Activated CD4-positive, alpha-beta memory T cell treated with anti-CD3 and anti-CD28 coated beads for 36 hours (primary cell): Measurements from ENCODE around the gene UMODL1. TPM values are rescaled to one million over a fixed set of nuclear protein-coding genes. Genes with fewer than 3 reads are reported as not detected.

Experiments
- CTCF ChIA-PET: fragments of 350-600 bp; sonication (Branson Sonifier 250); formaldehyde crosslinking; loops from one replicate; lab custom pipeline; 2021; ENCODE audit warnings: antibody characterized with exemption, inconsistent platforms; lab: Charles Lee
- POLR2A ChIA-PET: fragments of 350-600 bp; sonication (Branson Sonifier 250); formaldehyde crosslinking; loops from one replicate; lab custom pipeline; 2021; ENCODE audit warnings: antibody characterized with exemption; lab: Charles Lee
- DNase-seq: peaks from one replicate; pipeline ENCODE4 v3.0.0-alpha.2; 2020
- H3K27ac Mint-ChIP-seq: one replicate; pipeline ENCODE4 v1.8.0; 2021; ENCODE audit warnings: mixed read lengths
- H3K27me3 Mint-ChIP-seq: one replicate; pipeline ENCODE4 v1.8.0; 2021; ENCODE audit warnings: mixed read lengths
- H3K36me3 Mint-ChIP-seq: one replicate; pipeline ENCODE4 v1.8.0; 2021; ENCODE audit warnings: mixed read lengths
- H3K4me1 Mint-ChIP-seq: one replicate; pipeline ENCODE4 v1.8.0; 2021; ENCODE audit warnings: low read depth, mixed read lengths
- H3K4me3 Mint-ChIP-seq: one replicate; pipeline ENCODE4 v1.8.0; 2021; ENCODE audit warnings: mild to moderate bottlenecking, mixed read lengths
- H3K9me3 Mint-ChIP-seq: one replicate; pipeline ENCODE4 v1.8.0; 2021; ENCODE audit warnings: mixed read lengths
- intact Hi-C: fragments of 100-400 bp; cut with micrococcal nuclease; formaldehyde crosslinking; loops from one replicate; pipeline ENCODE4 v1.15.1; 2023
- total RNA-seq, 2 experiments: library from RNA; stranded (reverse); gene quantifications; one replicate each; pipeline ENCODE4 v1.2.3, GENCODE V29; 2021

UMODL1 gene
- total RNA-seq, 2 experiments from 2014 or later: not detected

GRCh38 chr21:42107881-42108553, 36.9 kb downstream of the UMODL1 start:
- H3K36me3 Mint-ChIP-seq: no peaks in the 10 kb centered on the region
- no peak overlapping the region for H3K27ac Mint-ChIP-seq

DNA sequence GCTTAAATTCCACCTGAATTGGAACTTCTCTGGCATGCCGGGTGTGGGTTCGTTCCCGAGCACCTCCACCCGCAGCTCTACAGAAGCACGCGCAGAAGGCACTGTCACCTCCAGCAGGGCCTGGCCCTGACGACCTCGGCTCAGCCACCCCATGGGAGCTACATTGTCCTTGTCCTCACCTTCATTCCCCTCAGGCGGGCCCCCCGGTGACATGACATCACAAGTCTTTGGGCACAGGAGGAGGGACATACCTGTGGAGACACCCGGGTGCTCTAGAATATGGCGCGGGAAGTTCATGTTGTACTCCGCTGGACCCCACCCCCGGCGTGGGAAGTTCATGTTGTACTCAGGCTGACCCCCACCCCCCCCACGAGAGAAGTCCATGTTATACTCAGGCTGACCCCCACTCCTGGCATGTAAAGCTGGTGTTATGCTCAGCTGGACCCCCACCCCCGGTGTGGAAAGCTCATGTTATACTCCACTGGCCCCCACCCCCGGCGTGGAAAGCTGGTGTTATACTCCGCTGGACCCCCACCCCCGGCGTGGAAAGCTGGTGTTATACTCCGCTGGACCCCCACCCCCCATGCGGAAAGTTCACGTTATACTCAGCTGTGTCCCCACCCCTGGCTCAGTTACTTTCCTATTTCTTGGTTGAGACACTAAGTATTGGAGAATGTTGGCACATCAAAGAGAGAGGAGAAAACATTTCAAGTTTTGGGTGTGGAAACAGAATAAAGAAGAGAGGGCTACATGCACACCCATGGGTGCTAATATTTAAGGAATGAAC, 37.6 kb downstream of the UMODL1 start:
- DNase-seq: no peak
- H3K27me3 Mint-ChIP-seq: peaks cover 3% of the 10 kb centered on the region
- H3K4me1 Mint-ChIP-seq: peaks cover 10% of the 10 kb centered on the region
- intact Hi-C loops: loop anchor here (2.0 to 5.0 kb wide), 2 partner anchors 231 to 292 kb away; partner anchors contain the start of gene PRDM15
- CTCF ChIA-PET: interaction anchor here (0.6 to 4.4 kb wide), 35 partner anchors 9 to 826 kb away, joined by 3 to 47 read pairs (median 6); partner anchors contain the start of gene ZBTB21
- H3K4me3 Mint-ChIP-seq: no peak overlapping the region
- no peak overlapping the region for H3K27ac Mint-ChIP-seq
- H3K9me3 Mint-ChIP-seq: no peaks in the 10 kb centered on the region
- no peaks in the 10 kb centered on the region for H3K36me3 Mint-ChIP-seq
- POLR2A ChIA-PET: interaction anchor here (0.6 to 1.3 kb wide), 4 partner anchors 99 to 308 kb away, joined by 3 to 4 read pairs (median 4); partner anchors contain the start of gene ZBTB21

More at GRCh38 chr21:42107881-42108553, 36.9 kb downstream of the UMODL1 start:
- Mint-ChIP-seq H3K9me3 (no peaks in the 10 kb centered on the region), H3K4me1 (peaks cover 10% of the 10 kb centered on the region), H3K4me3 (no peak overlapping the region), H3K27me3 (peaks cover 1% of the 10 kb centered on the region)
- peak; percentile 76 for DNase-seq
- intact Hi-C loops: loop anchor here (2.0 to 5.0 kb wide), 3 partner anchors 43 to 291 kb away; partner anchors contain the start of gene PRDM15
- ChIA-PET POLR2A (interaction anchor here (0.6 to 1.3 kb wide), 4 partner anchors 98 to 291 kb away, joined by 3 to 4 read pairs (median 3); partner anchors contain the start of gene ZBTB21), CTCF (interaction anchor here (0.6 to 4.4 kb wide), 49 partner anchors 9 to 825 kb away, joined by 3 to 47 read pairs (median 5); partner anchors contain the start of genes PRDM15 and ZBTB21)

DNA sequence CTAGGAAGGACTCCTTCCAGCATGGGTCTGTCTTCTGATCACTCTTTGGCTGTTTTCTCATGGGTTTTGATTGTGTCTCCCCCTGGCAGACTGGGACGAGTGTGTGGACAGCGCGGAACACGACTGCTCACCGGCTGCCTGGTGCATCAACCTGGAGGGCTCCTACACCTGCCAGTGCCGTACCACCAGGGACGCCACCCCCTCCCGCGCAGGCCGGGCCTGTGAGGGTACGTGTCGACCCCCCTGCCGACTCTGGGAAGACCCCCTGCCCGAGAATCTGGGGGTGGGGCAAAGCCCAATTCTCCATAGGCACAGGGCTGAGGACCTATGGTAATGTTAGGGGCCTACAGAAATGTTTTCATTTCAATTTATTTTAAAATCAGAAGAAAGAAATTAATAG, 38.4 kb downstream of the UMODL1 start:
- Mint-ChIP-seq H3K27ac (no peak overlapping the region), H3K4me3 (no peak overlapping the region)
- intact Hi-C loops: loop anchor here (2.0 to 5.0 kb wide), 2 partner anchors 232 to 293 kb away; partner anchors contain the start of gene PRDM15

DNA sequence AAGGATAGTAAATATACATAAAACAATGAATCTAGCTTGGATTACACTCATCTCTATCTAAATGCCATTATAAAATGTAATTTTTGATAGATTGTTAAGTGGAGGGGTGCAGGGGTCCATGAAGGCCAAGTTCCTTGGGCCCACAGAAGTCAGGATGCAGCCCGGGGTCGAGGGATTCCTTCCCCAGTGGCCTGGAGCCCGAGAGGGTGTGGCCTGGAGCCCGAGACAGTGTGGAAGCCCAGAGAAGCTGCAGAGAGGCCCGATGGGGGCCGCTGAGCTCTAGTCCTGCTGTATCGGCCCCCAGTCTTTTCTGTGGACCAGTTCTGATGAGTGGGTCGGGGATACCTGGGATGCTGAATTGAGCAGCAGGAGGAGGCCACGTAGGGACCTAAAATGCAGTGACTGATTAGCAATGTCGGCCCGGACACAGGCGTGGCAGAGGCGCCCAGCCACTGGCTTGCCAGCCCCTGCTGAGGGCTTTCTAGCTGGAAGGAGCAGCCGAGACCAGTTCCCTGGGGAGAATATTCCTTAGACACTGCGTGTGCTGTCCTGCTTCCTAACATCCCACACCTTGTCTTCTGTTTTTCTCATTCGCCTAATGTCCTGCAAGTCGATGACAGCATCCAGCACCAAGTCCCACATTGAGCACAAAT, 38.9 kb downstream of the UMODL1 start:
- intact Hi-C loops: loop anchor here (2.0 to 10.0 kb wide), 3 partner anchors 135 to 293 kb away; partner anchors contain the start of gene PRDM15
- Mint-ChIP-seq H3K4me1 (peaks cover 10% of the 10 kb centered on the region), H3K27ac (no peak overlapping the region), H3K36me3 (no peaks in the 10 kb centered on the region), H3K4me3 (no peak overlapping the region), H3K9me3 (no peaks in the 10 kb centered on the region), H3K27me3 (peaks cover 2% of the 10 kb centered on the region)
- ChIA-PET POLR2A (no interaction called here), CTCF (interaction anchor here (1.0 to 4.4 kb wide), 2 partner anchors 7 to 495 kb away, joined by 3 to 44 read pairs; no protein-coding TSS in a partner anchor)
- no peak for DNase-seq

More for the DNA sequence above, 38.4 kb downstream of the UMODL1 start:
- Mint-ChIP-seq H3K27me3 (peaks cover 3% of the 10 kb centered on the region), H3K36me3 (no peaks in the 10 kb centered on the region), H3K4me1 (peaks cover 10% of the 10 kb centered on the region), H3K9me3 (no peaks in the 10 kb centered on the region)
- ChIA-PET POLR2A (no interaction called here), CTCF (interaction anchor here (1.0 to 4.4 kb wide), 5 partner anchors 8 to 495 kb away, joined by 3 to 47 read pairs (median 11); no protein-coding TSS in a partner anchor)
- DNase-seq: no peak

DNA sequence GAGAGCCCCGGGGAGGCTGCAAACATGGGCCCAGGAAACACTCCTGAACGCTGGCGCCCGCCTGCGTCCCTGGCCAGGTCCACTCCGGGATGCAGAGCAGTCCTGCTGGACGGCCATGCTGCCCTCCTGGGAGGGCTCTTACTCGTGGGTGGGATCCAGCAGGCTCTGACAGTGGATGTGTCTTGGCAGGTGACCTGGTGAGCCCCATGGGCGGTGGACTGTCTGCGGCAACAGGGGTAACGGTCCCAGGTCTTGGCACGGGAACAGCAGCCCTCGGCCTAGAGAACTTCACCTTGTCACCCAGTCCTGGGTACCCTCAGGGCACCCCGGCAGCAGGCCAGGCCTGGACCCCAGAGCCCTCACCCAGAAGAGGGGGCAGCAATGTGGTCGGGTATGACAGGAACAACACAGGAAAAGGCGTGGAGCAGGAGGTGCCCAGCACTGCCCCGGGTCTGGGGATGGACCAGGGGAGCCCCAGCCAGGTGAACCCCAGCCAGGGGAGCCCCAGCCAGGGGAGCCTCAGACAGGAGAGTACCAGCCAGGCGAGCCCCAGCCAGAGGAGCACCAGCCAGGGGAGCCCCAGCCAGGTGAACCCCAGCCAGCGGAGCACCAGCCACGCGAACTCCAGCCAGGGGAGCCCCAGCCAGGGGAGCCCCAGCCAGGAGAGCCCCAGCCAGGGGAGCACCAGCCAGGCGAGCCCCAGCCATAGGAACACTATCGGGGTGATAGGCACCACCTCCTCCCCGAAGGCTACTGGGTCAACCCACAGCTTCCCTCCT, 39.8 kb downstream of the UMODL1 start:
- intact Hi-C loops: loop anchor here (10.0 kb wide), 1 partner anchor 136 kb away; no protein-coding TSS in a partner anchor
- CTCF ChIA-PET: interaction anchor here (1.7 to 2.0 kb wide), 2 partner anchors 11 to 295 kb away, joined by 4 to 12 read pairs; no protein-coding TSS in a partner anchor
- H3K36me3 Mint-ChIP-seq: no peaks in the 10 kb centered on the region
- POLR2A ChIA-PET: no interaction called here
- H3K27me3 Mint-ChIP-seq: peaks cover 2% of the 10 kb centered on the region
- no peak overlapping the region for H3K27ac Mint-ChIP-seq
- no peaks in the 10 kb centered on the region for H3K9me3 Mint-ChIP-seq
- H3K4me1 Mint-ChIP-seq: peaks cover 10% of the 10 kb centered on the region
- DNase-seq: no peak
- no peak overlapping the region for H3K4me3 Mint-ChIP-seq

- CTCF ChIA-PET: interaction anchor here (1.5 to 2.0 kb wide), 3 partner anchors 10 to 828 kb away, joined by 4 to 12 read pairs (median 4); no protein-coding TSS in a partner anchor
- peaks cover 2% of the 10 kb centered on the region for H3K27me3 Mint-ChIP-seq
- no peak overlapping the region for H3K4me3 Mint-ChIP-seq
- H3K9me3 Mint-ChIP-seq: no peaks in the 10 kb centered on the region
- peaks cover 10% of the 10 kb centered on the region for H3K4me1 Mint-ChIP-seq
- H3K27ac Mint-ChIP-seq: no peak overlapping the region
- no peak for DNase-seq
- intact Hi-C loops: loop anchor here (10.0 kb wide), 1 partner anchor 137 kb away; no protein-coding TSS in a partner anchor
- POLR2A ChIA-PET: no interaction called here
- H3K36me3 Mint-ChIP-seq: no peaks in the 10 kb centered on the region
These were observed 40.3 kb downstream of the UMODL1 start for GRCh38 chr21:42111470-42111743.

- intact Hi-C loops: loop anchor here (10.0 kb wide), 1 partner anchor 137 kb away; no protein-coding TSS in a partner anchor
- H3K9me3 Mint-ChIP-seq: no peaks in the 10 kb centered on the region
- ChIA-PET POLR2A (no interaction called here), CTCF (interaction anchor here (1.5 to 2.0 kb wide), 4 partner anchors 10 to 828 kb away, joined by 3 to 12 read pairs (median 4); no protein-coding TSS in a partner anchor)
- H3K36me3 Mint-ChIP-seq: no peaks in the 10 kb centered on the region
- peaks cover 10% of the 10 kb centered on the region for H3K4me1 Mint-ChIP-seq
- no peak overlapping the region for H3K27ac Mint-ChIP-seq
- peaks cover 2% of the 10 kb centered on the region for H3K27me3 Mint-ChIP-seq
- no peak for DNase-seq
- no peak overlapping the region for H3K4me3 Mint-ChIP-seq
These were observed 40.7 kb downstream of the UMODL1 start for GRCh38 chr21:42111811-42112210.

DNA sequence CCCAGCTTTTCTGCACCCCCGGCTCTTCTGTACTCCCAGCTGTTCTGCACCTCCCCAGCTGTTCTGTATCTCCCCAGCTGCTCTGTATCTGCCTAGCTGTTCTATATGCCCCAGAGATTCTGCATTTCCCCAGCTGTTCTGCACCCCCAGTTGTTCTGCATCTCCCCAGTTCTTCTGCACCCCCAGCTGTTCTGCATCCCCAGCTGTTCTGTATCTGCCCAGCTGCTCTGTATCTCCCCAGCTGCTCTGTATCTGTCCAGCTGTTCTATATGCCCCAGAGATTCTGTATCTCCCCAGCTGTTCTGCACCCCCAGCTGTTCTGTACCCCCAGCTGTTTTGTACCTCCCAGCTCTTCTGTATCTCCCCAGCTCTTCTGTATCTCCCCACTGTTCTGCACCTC, 41.1 kb downstream of the UMODL1 start:
- Mint-ChIP-seq H3K4me1 (peaks cover 13% of the 10 kb centered on the region), H3K9me3 (no peaks in the 10 kb centered on the region), H3K27me3 (peaks cover 4% of the 10 kb centered on the region), H3K36me3 (no peaks in the 10 kb centered on the region), H3K4me3 (no peak overlapping the region), H3K27ac (no peak overlapping the region)
- CTCF ChIA-PET: interaction anchor here (0.6 to 2.0 kb wide), 5 partner anchors 9 to 829 kb away, joined by 3 to 12 read pairs (median 4); no protein-coding TSS in a partner anchor
- POLR2A ChIA-PET: no interaction called here
- intact Hi-C loops: loop anchor here (10.0 kb wide), 1 partner anchor 137 kb away; no protein-coding TSS in a partner anchor
- DNase-seq: no peak

- Mint-ChIP-seq H3K36me3 (no peaks in the 10 kb centered on the region), H3K4me1 (peaks cover 13% of the 10 kb centered on the region), H3K27me3 (peaks cover 10% of the 10 kb centered on the region), H3K9me3 (no peaks in the 10 kb centered on the region), H3K4me3 (no peak overlapping the region), H3K27ac (no peak overlapping the region)
- DNase-seq: no peak
- ChIA-PET CTCF (interaction anchor here (0.6 to 2.0 kb wide), 5 partner anchors 9 to 829 kb away, joined by 3 to 12 read pairs (median 4); no protein-coding TSS in a partner anchor), POLR2A (no interaction called here)
- intact Hi-C loops: loop anchor here (10.0 kb wide), 1 partner anchor 138 kb away; no protein-coding TSS in a partner anchor
These were observed 41.7 kb downstream of the UMODL1 start for GRCh38 chr21:42112857-42113256.

DNA sequence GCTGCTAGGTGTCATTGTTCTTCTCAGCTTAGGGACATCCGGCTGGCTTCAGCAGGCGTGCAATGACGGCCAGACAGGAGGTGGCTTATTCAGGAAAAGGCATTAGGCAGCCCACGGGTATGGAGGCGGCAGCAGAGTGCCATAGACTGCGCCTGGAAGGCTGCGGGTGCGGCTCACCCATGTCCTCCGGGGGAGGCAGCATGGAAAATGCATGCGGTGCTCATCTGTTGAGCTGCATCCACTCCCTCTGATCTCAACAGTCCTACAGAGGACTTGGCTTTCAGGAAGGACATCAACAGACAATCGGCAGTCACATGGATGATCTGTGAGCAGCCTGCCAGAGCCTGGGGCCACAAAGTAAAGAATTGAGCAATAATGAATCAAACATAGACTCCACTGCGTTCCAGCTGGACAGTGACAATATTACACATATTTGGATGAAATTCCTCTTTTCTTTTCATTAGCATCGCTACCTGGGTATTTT, 42.9 kb downstream of the UMODL1 start:
- H3K9me3 Mint-ChIP-seq: no peaks in the 10 kb centered on the region
- no peak overlapping the region for H3K4me3 Mint-ChIP-seq
- ChIA-PET CTCF (interaction anchor here (1.1 kb wide), 1 partner anchor 298 kb away, joined by 3 read pairs; no protein-coding TSS in a partner anchor), POLR2A (no interaction called here)
- no peaks in the 10 kb centered on the region for H3K36me3 Mint-ChIP-seq
- H3K27me3 Mint-ChIP-seq: peaks cover 20% of the 10 kb centered on the region
- H3K27ac Mint-ChIP-seq: no peak overlapping the region
- intact Hi-C loops: loop anchor here (10.0 kb wide), 1 partner anchor 139 kb away; no protein-coding TSS in a partner anchor
- H3K4me1 Mint-ChIP-seq: peaks cover 10% of the 10 kb centered on the region
- no peak for DNase-seq
